HFFc6 (cell line): ENCODE results near the gene LBHD1. TPM values are rescaled to one million over a fixed set of nuclear protein-coding genes. Genes with fewer than 3 reads are reported as not detected.

ENCODE experiments used
- DNase-seq: peaks from one replicate; pipeline ENCODE4 v3.0.0-alpha.2; 2018
- H3K27ac Mint-ChIP-seq: 2 replicates; pipeline ENCODE4 v1.8.0; 2020; ENCODE audit warnings: mild to moderate bottlenecking, mixed read lengths
- H3K27me3 Mint-ChIP-seq: 2 replicates; pipeline ENCODE4 v1.8.0; 2021; ENCODE audit warnings: mild to moderate bottlenecking, moderate library complexity, mixed read lengths; ENCODE audit not compliant: insufficient read depth
- H3K36me3 Mint-ChIP-seq: 2 replicates; pipeline ENCODE4 v1.8.0; 2021; ENCODE audit warnings: low read depth, mixed read lengths
- H3K4me1 Mint-ChIP-seq: 2 replicates; pipeline ENCODE4 v1.8.0; 2020; ENCODE audit warnings: low read depth, mixed read lengths
- H3K4me3 Mint-ChIP-seq: 2 replicates; pipeline ENCODE4 v1.8.0; 2020; ENCODE audit warnings: mild to moderate bottlenecking, moderate library complexity, mixed read lengths
- H3K9me3 Mint-ChIP-seq: 2 replicates; pipeline ENCODE4 v1.8.0; 2020; ENCODE audit warnings: mild to moderate bottlenecking, mixed read lengths
- CTCF ChIP-seq: fragments of 200-600 bp; sonication (generic); IDR thresholded peaks from 2 replicates; pipeline ENCODE4 v1.5.0; 2021; ENCODE audit warnings: antibody characterized with exemption, mild to moderate bottlenecking
- total RNA-seq, 6 experiments: library from RNA; stranded (reverse); fragmentation: NEBNext Ultra II Directional; extraction: Animal tissue kit (Norgen Biotek cat#: 25700); gene quantifications; 2 replicates in 1 of 6; 3 replicates in 5 of 6; pipeline ENCODE4 v1.2.3, GENCODE V29; 2021

LBHD1 gene
- total RNA-seq, 6 experiments from 2014 or later: 2.8 to 4.5 (median 3.7) TPM

GRCh38 chr11:62646825-62647608 lies 25.1 kb downstream of the LBHD1 start:
- peaks cover 9% of the 10 kb centered on the region for H3K36me3 Mint-ChIP-seq
- H3K27me3 Mint-ChIP-seq: peaks cover 2% of the 10 kb centered on the region; the same call in 1 of the 2 replicates
- H3K9me3 Mint-ChIP-seq: no peaks in the 10 kb centered on the region
- peaks cover 17% of the 10 kb centered on the region for H3K4me1 Mint-ChIP-seq
- DNase-seq: no peak
- no peak for TF ChIP-seq CTCF
- H3K27ac Mint-ChIP-seq: peak overlapping the region; percentile 92
- H3K4me3 Mint-ChIP-seq: peak overlapping the region; percentile 98

GRCh38 chr11:62645946-62646824 lies 25.9 kb downstream of the LBHD1 start, which contains the start of gene GANAB:
TSS of gene GANAB (minus strand) at chr11:62646613. CDS start at chr11:62646599, 14 bp downstream.
- peaks cover 13% of the 10 kb centered on the region for H3K4me1 Mint-ChIP-seq
- peak; percentile 98 for DNase-seq
- H3K4me3 Mint-ChIP-seq: peak within 1 kb of the TSS; percentile 98
- peak; percentile 20; the same call in 1 of the 2 replicates for TF ChIP-seq CTCF
- H3K9me3 Mint-ChIP-seq: no peaks in the 10 kb centered on the region
- H3K27me3 Mint-ChIP-seq: peaks cover 2% of the 10 kb centered on the region; the same call in 1 of the 2 replicates
- H3K27ac Mint-ChIP-seq: peak within 1 kb of the TSS; percentile 92
- peaks cover 9% of the 10 kb centered on the region for H3K36me3 Mint-ChIP-seq

GRCh38 chr11:62645671-62645945 lies 26.5 kb downstream of the LBHD1 start:
- Mint-ChIP-seq H3K9me3 (no peaks in the 10 kb centered on the region), H3K36me3 (peaks cover 9% of the 10 kb centered on the region), H3K27me3 (peaks cover 2% of the 10 kb centered on the region; the same call in 1 of the 2 replicates), H3K4me3 (peak overlapping the region; percentile 98), H3K4me1 (peaks cover 13% of the 10 kb centered on the region), H3K27ac (peak overlapping the region; percentile 92)
- TF ChIP-seq CTCF: no peak
- no peak for DNase-seq

GRCh38 chr11:62644220-62644619 lies 27.8 kb downstream of the LBHD1 start:
- no peak for TF ChIP-seq CTCF
- Mint-ChIP-seq H3K36me3 (peaks cover 16% of the 10 kb centered on the region), H3K4me3 (no peak overlapping the region; the same call in 1 of the 2 replicates), H3K9me3 (no peaks in the 10 kb centered on the region), H3K27ac (no peak overlapping the region), H3K4me1 (peaks cover 13% of the 10 kb centered on the region), H3K27me3 (peaks cover 2% of the 10 kb centered on the region; the same call in 1 of the 2 replicates)
- no peak for DNase-seq

- Mint-ChIP-seq H3K9me3 (no peaks in the 10 kb centered on the region), H3K27ac (peak overlapping the region; percentile 32; the same call in 1 of the 2 replicates), H3K27me3 (peaks cover 1% of the 10 kb centered on the region; the same call in 1 of the 2 replicates), H3K4me1 (no peaks in the 10 kb centered on the region), H3K36me3 (peaks cover 47% of the 10 kb centered on the region), H3K4me3 (no peak overlapping the region)
- no peak for DNase-seq
- no peak for TF ChIP-seq CTCF
These were observed 39.6 kb downstream of the LBHD1 start for GRCh38 chr11:62632492-62632891.
